GM12801 (cell line): Measurements from ENCODE around the gene ABCC4.

Source experiments
- CTCF ChIP-seq: IDR thresholded peaks from one replicate; pipeline ENCODE4 v1.5.1; 2011; ENCODE audit warnings: control low read depth; ENCODE audit not compliant: insufficient read length; ENCODE audit errors: extremely low read depth

The ABCC4 gene

GRCh38 chr13:95044452-95045205 lies 256.6 kb downstream of the ABCC4 start:
- no peak for TF ChIP-seq CTCF

GRCh38 chr13:95039415-95039814 lies 261.8 kb downstream of the ABCC4 start:
- no peak for TF ChIP-seq CTCF

GRCh38 chr13:95038949-95039348 lies 262.3 kb downstream of the ABCC4 start:
- no peak for TF ChIP-seq CTCF

- TF ChIP-seq CTCF, result no peak
Observed at GRCh38 chr13:95035311-95036109, 265.7 kb downstream of the ABCC4 start.

GRCh38 chr13:95033890-95034289 lies 267.4 kb downstream of the ABCC4 start:
- TF ChIP-seq CTCF, result no peak

- TF ChIP-seq CTCF, result no peak
Observed at GRCh38 chr13:95032121-95032520, 269.1 kb downstream of the ABCC4 start.

- no peak for TF ChIP-seq CTCF
Observed at GRCh38 chr13:95030821-95031343, 270.4 kb downstream of the ABCC4 start.
